ENCODE results near the gene CEP72.

CEP72 gene

DNA sequence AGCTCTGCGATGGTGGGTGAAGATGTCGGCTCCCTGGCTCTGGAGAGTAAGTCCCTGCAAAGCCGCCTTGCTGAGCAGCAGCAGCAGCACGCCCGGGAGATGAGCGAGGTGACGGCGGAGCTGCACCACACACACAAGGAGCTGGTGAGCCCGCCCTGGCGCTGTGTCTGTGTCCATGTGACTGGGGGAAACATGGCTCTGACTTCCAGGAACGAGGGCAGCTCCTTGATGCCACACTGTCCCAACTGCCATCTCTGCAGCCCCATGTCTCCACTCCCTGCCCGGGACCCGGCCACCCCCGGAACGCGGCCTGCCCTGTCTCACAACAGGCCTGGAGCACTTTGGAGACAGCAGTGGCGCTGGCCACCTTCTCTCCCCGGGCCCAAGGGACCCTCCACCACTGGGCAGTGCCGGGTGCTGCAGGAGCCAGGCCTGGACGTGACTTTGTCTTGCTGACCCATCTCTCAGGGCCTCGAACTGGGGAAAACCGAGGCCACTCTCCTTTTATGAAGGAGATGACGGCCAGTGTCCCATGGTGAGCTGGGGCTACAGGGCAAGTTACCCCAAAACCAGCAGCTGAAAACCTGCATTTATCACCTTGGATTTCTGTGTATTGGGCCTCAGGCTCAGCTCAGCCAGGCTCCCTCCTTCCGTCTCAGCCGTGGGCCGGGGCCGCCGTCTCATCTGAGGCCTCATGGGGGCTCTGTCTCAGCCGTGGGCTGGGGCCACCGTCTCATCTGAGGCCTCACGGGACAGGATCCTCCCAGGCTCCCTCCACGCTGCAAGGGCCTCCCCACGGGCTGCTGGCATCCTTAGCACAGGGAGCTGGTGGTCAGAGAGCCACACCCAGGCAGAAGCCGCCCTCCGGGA, 28.6 kb downstream of the CEP72 start:
- no peak for DNase-seq

- no peak for DNase-seq
Observed at GRCh38 chr5:641331-641765, 29.2 kb downstream of the CEP72 start.

GRCh38 chr5:642481-642880, 30.3 kb downstream of the CEP72 start:
- DNase-seq: no peak

GRCh38 chr5:643351-643801, 31.2 kb downstream of the CEP72 start:
- DNase-seq: no peak

GRCh38 chr5:643811-644271, 31.7 kb downstream of the CEP72 start:
- DNase-seq: no peak

- DNase-seq: no peak
Observed at GRCh38 chr5:644509-644908, 32.4 kb downstream of the CEP72 start.

DNA sequence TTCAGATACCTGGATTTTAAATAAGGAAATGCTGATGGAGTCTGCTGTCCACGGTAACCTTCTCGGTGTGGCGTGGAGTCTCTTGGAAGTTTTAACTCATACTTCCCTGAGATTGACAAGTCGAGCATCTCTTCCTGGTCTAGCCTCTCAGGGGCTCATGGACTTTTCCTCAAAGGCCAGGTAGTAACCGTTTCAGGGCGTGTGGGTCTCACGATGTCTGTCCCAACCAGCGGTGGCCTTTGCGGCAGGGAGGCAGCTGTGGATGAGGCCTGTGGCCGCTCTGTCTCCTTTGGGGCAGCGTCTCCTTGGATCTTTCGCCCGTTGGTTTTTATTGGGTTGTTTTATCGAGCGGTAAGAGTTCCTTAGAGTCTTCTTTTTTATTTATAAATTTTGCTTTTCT, 32.8 kb downstream of the CEP72 start:
- DNase-seq: no peak

DNA sequence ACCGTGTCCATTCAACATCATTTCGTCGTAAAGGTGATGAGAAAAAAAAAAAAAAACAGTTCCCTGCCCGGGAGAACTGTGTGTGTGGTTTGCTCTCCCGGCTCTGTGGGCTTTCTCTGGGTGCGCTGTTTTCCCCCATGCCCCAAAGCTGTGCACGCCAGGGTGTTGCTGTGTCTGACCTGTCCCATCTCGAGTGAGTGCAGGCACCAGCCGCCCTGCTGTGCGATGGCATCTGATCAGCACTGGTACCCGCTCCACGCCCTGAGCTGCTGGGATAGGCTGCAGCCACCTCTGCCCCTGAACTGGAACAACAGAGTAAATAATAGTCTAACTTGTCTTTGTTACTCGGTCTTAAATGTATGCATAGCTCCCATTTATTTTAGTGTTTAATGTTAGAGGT, 33.3 kb downstream of the CEP72 start:
- no peak for DNase-seq

- no peak for DNase-seq
Observed at GRCh38 chr5:646396-647201, 34.5 kb downstream of the CEP72 start.

DNA sequence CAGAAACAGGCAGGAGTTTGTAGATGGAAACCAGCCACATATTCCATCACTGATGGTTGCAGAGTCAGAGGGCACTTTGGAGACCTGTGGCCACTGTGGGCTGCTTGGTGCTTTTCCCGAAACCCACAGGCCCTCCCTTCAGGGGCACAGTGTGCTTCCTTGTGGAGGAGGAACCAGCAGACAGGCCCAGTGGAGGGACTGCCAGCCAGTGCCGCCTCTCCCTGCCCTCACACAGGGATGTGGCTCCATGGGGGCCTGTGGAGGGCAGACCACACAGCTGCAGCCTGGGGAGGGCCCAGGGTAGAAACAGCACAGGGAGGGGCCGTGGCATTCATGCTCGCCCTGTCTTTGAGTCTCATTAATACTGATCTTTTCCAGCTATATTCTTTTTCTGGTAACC, 35.2 kb downstream of the CEP72 start:
- no peak for DNase-seq

DNA sequence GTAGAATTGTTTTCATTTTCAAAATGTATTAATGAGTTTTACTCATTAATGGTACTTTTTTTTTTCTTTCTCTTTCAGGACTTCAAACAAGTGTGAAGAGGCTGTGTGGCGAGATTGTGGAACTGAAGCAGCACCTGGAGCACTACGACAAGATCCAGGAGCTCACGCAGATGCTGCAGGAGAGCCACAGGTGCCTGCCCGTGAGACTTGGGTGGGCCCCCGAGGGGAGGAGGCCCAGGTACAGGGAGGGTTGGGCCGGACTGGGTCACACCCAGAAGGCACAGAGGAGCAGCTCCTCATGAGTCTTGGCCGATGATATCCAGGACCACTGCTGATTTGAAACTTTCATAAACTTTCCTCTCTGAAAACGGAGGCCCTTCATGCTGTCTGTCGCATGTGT, 35.6 kb downstream of the CEP72 start:
- no peak for DNase-seq

DNA sequence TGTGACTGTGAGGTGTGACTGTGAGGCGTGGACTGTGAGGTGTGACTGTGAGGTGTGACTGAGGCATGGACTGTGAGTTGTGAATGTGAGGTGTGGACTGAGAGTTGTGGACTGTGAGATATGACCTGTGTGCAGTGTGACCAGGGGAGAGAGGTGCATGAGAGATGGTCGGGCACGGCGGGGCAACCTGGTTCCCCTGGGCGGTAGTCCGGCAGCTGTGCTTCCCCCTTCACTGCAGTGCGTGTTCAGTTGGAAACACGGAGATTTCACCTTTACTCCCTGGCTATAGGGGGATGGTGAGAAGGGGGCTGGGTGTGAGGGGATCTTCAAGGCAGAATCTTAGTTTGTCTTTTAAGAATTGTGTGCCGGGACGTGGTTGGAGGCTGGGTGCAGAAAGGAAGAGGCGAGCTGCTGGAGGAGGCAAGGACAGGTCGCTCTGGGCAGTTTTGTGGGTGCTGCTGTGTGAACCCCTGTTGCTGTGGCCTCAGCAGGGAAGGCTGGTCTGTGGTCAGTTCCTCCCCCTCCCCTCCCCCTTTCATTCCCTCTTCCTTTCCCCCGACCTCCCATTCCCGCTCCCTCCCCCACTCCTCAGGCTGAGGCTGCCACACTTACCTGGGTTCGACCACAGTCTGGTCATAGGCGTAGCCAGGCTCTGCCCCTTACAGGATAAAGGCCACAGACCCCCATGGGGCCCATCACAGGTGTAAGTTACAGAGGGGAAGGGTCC, 39.3 kb downstream of the CEP72 start:
- DNase-seq: no peak

GRCh38 chr5:652023-652515, 39.9 kb downstream of the CEP72 start:
- no peak for DNase-seq

- no peak for DNase-seq
Observed at GRCh38 chr5:652773-653350, 40.7 kb downstream of the CEP72 start.

GRCh38 chr5:654071-654778, 42.1 kb downstream of the CEP72 start:
- no peak for DNase-seq

DNA sequence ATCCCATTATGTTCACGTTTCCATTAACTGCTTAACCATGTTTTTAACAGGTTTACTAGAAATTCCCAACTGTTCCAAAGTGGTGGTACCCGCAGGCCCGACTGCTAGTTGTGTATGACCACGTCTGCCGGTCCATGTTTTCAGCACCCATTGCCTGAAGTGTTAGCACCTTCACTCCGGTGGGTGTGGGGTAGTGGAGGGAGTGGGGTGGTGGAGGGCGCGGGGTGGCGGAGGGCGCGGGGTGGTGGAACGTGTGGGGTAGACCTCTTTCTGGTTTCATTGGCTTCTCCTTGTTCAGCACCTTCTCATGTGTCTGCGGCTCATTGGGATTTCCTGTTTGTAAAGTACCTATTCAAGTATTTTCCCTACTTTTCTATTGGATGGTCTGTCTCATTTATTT, 43.3 kb downstream of the CEP72 start:
- DNase-seq: no peak

DNA sequence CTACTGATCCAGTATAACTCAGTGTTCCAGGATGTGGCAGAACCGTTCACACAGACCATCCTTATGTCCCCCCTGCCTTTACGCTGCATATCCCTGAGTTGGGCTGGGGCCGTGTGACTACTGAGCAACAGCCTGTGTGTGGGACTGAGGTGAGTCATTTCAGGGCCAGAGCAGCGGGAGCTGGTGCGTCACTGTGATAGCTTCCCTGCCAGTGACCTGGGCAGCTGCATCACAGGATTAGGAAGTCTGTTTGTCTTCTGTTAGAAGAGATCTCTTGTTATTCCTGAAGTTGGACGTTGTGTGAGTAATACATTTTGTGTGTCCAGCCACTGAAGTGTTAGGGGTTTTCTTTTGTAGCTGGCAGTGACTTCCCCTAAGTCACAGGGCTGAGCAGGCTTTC, 45.4 kb downstream of the CEP72 start:
- DNase-seq: no peak

DNA sequence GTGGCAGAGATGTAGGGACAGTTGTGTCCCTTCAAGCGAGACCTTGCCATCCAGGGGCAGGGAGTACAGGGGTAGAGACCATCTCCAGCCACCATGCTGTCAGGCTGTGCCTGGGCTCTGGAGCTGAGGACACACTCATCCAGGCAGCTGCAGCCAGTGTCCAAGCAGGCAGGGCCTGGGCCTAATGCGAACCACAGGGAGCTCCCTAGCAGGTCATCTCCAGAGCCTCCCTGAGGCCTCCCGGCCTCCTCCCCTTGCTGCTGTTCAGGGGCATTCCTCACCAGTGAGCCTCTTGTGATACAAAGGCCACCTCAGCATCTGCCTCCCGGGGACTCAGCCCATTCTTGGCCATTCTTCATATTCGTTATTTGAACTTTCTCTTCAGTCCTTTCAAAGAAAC, 46.0 kb downstream of the CEP72 start:
- no peak for DNase-seq

GRCh38 chr5:659496-660263, 47.5 kb downstream of the CEP72 start:
- DNase-seq: no peak

DNA sequence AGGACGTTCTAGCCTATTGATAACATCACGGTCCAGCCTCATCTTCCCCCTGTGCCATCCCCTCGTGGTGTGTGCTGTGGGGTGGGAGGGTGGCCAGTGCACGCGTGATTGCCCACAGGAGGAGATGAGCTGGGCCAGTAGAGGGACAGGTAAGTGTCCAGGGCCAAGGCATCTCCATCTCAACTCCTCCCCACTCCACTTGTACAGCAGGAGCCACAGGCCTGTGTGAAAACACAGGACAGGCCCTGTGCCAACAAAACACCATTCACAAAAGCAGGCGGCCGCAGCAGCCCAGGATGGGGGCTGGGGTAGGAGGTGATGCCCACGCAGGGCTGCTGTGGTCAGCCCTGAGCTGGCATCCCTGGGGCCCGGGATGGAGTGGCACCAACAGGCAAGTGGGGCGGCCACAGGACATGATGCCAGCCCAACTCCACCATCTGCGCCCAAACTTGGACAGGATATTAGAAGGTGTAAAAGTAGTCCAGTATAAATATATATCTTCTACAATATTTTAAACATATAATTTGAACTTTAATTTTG, 48.4 kb downstream of the CEP72 start:
- no peak for DNase-seq
